C1 segment of cervical spinal cord (tissue), 14 donors: ENCODE data around the gene PCOLCE2.

Source experiments
- DNase-seq, 14 donors: peaks; one replicate each; lab custom pipeline; 2025; lab: John Stamatoyannopoulos, UW

The PCOLCE2 gene

DNA sequence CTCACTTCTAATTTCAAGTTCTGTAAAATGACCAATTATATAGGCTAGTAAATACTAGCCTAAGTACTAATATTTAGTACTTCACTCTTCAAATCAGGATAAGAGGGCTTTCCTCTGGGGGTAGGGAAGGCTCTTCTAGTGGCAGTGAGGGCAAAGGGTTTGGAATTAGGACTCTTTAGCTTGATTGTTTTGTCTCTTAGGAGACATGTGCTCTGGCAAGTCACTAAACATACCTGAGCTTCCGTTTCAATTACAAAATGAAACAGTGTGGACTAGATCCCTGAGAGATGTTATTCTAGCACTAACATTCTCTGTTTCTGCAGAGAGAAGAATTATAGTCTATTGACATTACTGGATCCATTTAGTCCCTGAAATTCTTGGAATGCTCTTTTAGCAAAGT is 71.5 kb downstream of the PCOLCE2 start:
- no peak for DNase-seq

DNA sequence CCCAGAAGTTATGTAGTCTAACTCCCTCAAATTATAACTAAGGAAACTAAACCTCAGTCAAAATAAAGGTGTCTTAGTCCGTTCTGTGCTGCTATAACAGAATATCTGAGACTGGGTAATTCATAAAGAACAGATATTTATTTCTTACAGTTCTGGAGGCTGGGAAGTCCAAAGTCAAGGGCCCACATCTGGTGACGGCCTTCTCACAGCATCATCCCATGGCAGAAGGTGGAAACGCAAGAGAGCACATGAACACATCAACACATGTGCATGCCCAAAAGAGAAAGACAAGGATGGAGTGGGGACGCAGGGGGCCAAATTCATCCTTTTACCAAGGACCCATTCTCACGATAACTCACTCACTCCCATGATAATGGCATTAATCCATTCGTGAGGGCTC is 73.1 kb downstream of the PCOLCE2 start:
- no peak for DNase-seq

DNA sequence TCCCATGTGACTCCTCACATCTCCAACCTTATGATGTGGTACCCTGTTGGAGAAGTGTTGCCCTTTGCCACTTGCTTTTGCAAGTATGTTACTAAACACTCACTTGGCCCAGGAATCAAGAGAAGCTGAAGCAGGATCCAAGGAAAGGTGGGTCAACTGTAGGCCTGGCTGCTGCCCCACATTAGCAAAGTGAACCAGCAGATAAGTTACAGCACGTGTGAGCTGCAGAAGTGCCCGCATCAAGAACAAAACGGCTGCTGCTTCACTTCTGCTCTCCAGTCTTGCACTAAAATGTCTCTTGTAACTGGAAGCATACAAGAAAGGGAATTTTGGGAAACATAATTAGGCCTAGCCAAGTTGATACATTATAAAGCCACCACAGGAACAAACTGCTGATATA is 79.6 kb downstream of the PCOLCE2 start:
- DNase-seq: no peak

DNA sequence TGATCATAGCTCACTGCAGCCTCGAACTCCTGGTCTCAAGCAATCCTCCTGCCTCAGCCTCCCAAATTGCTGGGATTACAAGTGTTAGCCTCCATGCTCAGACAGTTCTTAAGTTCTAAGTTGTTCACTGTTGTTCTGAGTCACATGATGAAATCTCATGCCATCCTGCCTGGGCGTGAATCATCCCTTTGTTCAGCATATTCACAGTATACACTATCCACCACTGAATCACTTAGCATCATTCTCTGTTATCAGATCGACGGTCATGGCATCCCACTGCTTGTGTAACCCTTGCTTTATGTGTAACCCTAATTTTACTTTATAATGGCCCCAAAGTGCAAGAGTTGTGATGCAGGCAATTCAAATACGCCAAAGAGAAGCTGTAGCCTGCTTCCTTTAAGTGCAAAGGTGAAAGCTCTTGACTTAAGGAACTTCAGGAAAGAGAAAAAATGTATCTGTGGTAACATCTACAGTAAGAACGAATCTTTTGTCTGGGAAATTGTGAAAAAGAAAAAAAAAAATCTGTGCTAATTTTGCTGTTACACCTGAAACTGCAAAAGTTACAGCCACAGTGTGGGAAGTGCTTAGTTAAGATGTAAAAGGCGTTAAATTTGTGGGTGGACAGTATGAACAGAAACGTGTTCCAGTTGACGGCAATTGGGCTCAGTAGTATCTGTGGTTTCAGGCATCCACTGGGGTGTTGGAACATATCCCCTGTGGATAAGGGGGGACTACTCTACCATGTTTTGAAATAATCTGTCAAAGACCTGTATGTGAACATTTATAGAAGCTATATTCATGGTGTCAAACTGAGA is 80.6 kb downstream of the PCOLCE2 start:
- no peak for DNase-seq

- no peak for DNase-seq
These were observed 86.0 kb downstream of the PCOLCE2 start for GRCh38 chr3:142802891-142803290.

GRCh38 chr3:142801746-142802145 is 87.1 kb downstream of the PCOLCE2 start:
- DNase-seq: no peak

DNA sequence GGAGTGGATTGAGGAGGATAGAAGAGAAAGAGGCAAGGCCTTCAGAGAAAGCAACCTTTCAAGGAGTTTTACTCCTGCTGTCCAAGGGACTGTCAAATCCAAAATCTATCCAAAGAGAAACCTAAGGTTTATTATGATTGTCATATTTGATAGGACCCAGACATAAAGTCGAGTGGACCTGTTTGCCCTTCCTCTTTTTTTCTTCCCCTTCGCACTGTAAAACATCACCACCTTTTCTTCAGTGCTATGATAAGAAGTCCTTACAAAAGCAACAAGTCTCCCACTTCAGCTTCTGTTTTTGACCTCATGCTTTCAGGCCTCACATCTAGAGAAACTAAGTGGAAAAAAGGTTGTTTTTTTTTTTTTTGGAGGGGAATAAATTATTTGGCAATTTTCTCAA is 92.1 kb downstream of the PCOLCE2 start:
- no peak for DNase-seq

GRCh38 chr3:142795332-142795731 is 93.6 kb downstream of the PCOLCE2 start:
- no peak for DNase-seq

GRCh38 chr3:142794508-142794907 is 94.4 kb downstream of the PCOLCE2 start:
- DNase-seq: no peak

GRCh38 chr3:142787719-142788118 is 101.2 kb downstream of the PCOLCE2 start:
- no peak for DNase-seq

DNA sequence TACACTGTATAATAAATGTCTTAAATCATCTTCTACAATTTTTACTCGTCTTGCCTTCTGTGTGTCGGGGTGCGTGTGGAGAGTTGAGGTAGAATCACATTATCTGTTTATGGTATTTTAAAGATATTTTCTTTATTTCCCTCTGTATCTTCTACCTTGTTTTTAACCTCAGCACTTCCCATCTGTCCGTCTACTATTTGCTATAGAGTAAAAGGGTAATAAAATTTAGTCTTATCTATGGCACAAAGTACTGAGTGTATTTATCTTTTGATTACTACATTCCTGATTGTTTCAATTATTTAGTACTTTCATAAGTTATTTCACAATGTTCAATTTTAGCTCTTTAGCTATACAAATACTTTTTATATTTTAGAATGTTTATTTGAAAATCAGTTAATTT is 102.9 kb downstream of the PCOLCE2 start:
- DNase-seq: no peak

GRCh38 chr3:142784228-142784627 is 104.7 kb downstream of the PCOLCE2 start:
- no peak for DNase-seq

- DNase-seq: no peak
These were observed 106.3 kb downstream of the PCOLCE2 start for GRCh38 chr3:142782616-142783015.

- DNase-seq: no peak
These were observed 109.3 kb downstream of the PCOLCE2 start for GRCh38 chr3:142779591-142779990.

DNA sequence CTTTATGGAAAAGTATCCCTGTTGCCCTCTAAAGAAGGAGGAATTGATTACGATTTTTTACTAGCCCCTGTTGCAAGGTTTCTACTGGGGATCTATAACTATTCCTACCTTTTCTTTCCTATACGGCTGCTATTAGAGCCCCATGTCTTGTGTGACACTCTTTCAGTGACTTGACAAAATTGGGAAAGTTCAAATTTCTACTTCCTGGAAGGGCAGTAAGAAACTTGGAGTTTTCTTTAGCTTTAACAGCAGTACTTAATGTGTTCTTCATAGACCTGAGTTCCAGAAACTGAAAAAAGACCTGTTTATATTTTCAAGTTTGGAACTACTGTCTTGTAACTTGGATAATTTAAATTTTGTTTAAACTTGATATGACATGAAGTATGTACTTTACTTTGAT is 110.3 kb downstream of the PCOLCE2 start:
- no peak for DNase-seq

DNA sequence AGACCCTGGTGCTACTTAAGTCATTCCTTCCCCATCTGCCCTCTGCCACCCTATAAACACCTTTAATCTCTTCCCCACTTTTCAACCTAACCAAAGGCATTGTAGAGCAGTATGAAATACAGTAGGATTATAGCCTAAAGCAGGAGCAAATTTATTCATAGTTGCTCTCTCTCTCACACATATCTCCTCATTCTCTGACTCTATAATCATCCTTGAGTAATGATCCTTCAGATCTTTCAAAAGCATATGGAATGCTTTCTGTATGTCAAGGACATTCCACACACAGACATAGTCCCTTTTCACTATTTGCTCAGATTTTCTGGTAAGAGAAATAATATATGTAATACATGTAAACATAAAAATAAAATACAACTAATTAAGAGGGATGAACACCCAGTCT is 111.0 kb downstream of the PCOLCE2 start:
- DNase-seq: no peak

GRCh38 chr3:142768338-142768737 is 120.5 kb downstream of the PCOLCE2 start:
- no peak for DNase-seq
